ENCODE results near the gene LIPC. TPM values are rescaled to one million over a fixed set of nuclear protein-coding genes. Genes with fewer than 3 reads are reported as not detected.

Gene LIPC
- total and polyA plus RNA-seq, 10 of the 15 experiments (the other 5 are each of a cell fraction or from before 2014, with no cell fraction given): 0.06 to 0.31 (median 0.16) TPM; not detected in 1

- ChIA-PET POLR2A (no interaction called here), CTCF (interaction anchor here (0.5 kb wide), 1 partner anchor 253 kb away, joined by 3 read pairs; no protein-coding TSS in a partner anchor), RAD21 (ENCODE audit: unreplicated experiment) (no interaction called here), SMC1A (ENCODE audit: uncharacterized antibody, unreplicated experiment) (interaction anchor here (1.0 to 1.6 kb wide), 2 partner anchors 9 to 39 kb away, joined by 3 to 4 read pairs; no protein-coding TSS in a partner anchor)
- no peaks in the 10 kb centered on the region for H3K36me3 ChIP-seq (ENCODE audit: control insufficient read depth in 2 of 2, insufficient read depth in 2 of 2, low read length in 1 of 2)
- H3K4me3 ChIP-seq: no peak overlapping the region
- no peaks in the 10 kb centered on the region for H4K20me1 ChIP-seq (ENCODE audit: control insufficient read depth, insufficient read depth)
- H3K9ac ChIP-seq (ENCODE audit: control insufficient read depth, insufficient read depth, low read length): no peak overlapping the region
- no peaks in the 10 kb centered on the region for H3K79me2 ChIP-seq (ENCODE audit: control insufficient read depth, insufficient read depth, low read length)
- no TSS peak for BruUV-seq (replicated peaks)
- DNase-seq (ENCODE audit: low read depth, low spot score): no peak
- H3K4me1 ChIP-seq (ENCODE audit: control insufficient read depth, insufficient read depth, low read length): peaks cover 10% of the 10 kb centered on the region
- WGBS (ENCODE audit: insufficient coverage, insufficient replicate concordance, low lambda C conversion rate, missing lambda C conversion rate): 56% methylated on average over 4 of the region's 4 CpGs
- no peaks in the 10 kb centered on the region for H3K9me3 ChIP-seq (replicated peaks; ENCODE audit: control insufficient read depth, insufficient read depth, low read length)
- H2AFZ ChIP-seq (ENCODE audit: control insufficient read depth, low read depth, low read length): no peak overlapping the region
- no peak for TF ChIP-seq SREBF1 (IDR thresholded peaks at IDR 0.05; ENCODE audit: low read length)
- no peak for TF ChIP-seq NFXL1 (IDR thresholded peaks at IDR 0.05; ENCODE audit: borderline replicate concordance)
- no peak for TF ChIP-seq CREM (IDR thresholded peaks at IDR 0.05; ENCODE audit: low read depth)
- no peak for ATAC-seq
- in situ Hi-C loops (cut with MboI) (no loop called here), intact Hi-C loops (cut with micrococcal nuclease; ENCODE audit: unreplicated experiment) (no loop called here)
- H3K4me2 ChIP-seq (ENCODE audit: control insufficient read depth, insufficient read depth): no peak overlapping the region
- FAIRE-seq: no peak
- no peak overlapping the region for H3K27ac ChIP-seq (ENCODE audit: control insufficient read depth, insufficient read depth)
- H3K27me3 ChIP-seq (replicated peaks in 1 of 2; ENCODE audit: control insufficient read depth in 2 of 2, insufficient read depth in 2 of 2, low read length in 1 of 2): no peaks in the 10 kb centered on the region
Measured at GRCh38 chr15:58525991-58526421, 94.2 kb downstream of the LIPC start.

- ATAC-seq (no peak), FAIRE-seq (no peak), DNase-seq (ENCODE audit: low read depth, low spot score) (no peak)
- intact Hi-C loops (cut with micrococcal nuclease; ENCODE audit: unreplicated experiment): no loop called here
- WGBS (ENCODE audit: insufficient coverage, insufficient replicate concordance, low lambda C conversion rate, missing lambda C conversion rate): 48% methylated on average over 7 of the region's 7 CpGs
- H3K4me2 ChIP-seq (ENCODE audit: control insufficient read depth, insufficient read depth): no peak overlapping the region
- no peaks in the 10 kb centered on the region for H3K9me3 ChIP-seq (replicated peaks; ENCODE audit: control insufficient read depth, insufficient read depth, low read length)
- CTCF ChIA-PET: interaction anchor here (0.5 kb wide), 2 partner anchors 214 to 254 kb away, joined by 3 read pairs; no protein-coding TSS in a partner anchor
- BruUV-seq (replicated peaks): no TSS peak
- SMC1A ChIA-PET (ENCODE audit: uncharacterized antibody, unreplicated experiment): interaction anchor here (1.0 to 1.6 kb wide), 2 partner anchors 8 to 39 kb away, joined by 3 to 4 read pairs; no protein-coding TSS in a partner anchor
- no peak overlapping the region for H2AFZ ChIP-seq (ENCODE audit: control insufficient read depth, low read depth, low read length)
- no peaks in the 10 kb centered on the region for H3K36me3 ChIP-seq (ENCODE audit: control insufficient read depth in 2 of 2, insufficient read depth in 2 of 2, low read length in 1 of 2)
- H3K4me1 ChIP-seq (ENCODE audit: control insufficient read depth, insufficient read depth, low read length): peaks cover 3% of the 10 kb centered on the region; the same call in 1 of the 2 replicates
- no peaks in the 10 kb centered on the region for H4K20me1 ChIP-seq (ENCODE audit: control insufficient read depth, insufficient read depth)
- POLR2A ChIA-PET: no interaction called here
- in situ Hi-C loops (cut with MboI): no loop called here
- no peak overlapping the region for H3K9ac ChIP-seq (ENCODE audit: control insufficient read depth, insufficient read depth, low read length)
- no peaks in the 10 kb centered on the region for H3K27me3 ChIP-seq (replicated peaks in 1 of 2; ENCODE audit: control insufficient read depth in 2 of 2, insufficient read depth in 2 of 2, low read length in 1 of 2)
- H3K27ac ChIP-seq (ENCODE audit: control insufficient read depth, insufficient read depth): no peak overlapping the region
- H3K79me2 ChIP-seq (ENCODE audit: control insufficient read depth, insufficient read depth, low read length): no peaks in the 10 kb centered on the region
- no peak overlapping the region for H3K4me3 ChIP-seq
- RAD21 ChIA-PET (ENCODE audit: unreplicated experiment): no interaction called here
- TF ChIP-seq NBN (IDR thresholded peaks at IDR 0.05) (no peak), LARP7 (IDR thresholded peaks at IDR 0.05) (no peak), SPI1 (IDR thresholded peaks at IDR 0.05; ENCODE audit: borderline replicate concordance, insufficient read depth, low read depth, low read length) (no peak), NFIC (IDR thresholded peaks at IDR 0.05; ENCODE audit: low read depth, low read length) (no peak)
- TF ChIP-seq, protein P1, sequence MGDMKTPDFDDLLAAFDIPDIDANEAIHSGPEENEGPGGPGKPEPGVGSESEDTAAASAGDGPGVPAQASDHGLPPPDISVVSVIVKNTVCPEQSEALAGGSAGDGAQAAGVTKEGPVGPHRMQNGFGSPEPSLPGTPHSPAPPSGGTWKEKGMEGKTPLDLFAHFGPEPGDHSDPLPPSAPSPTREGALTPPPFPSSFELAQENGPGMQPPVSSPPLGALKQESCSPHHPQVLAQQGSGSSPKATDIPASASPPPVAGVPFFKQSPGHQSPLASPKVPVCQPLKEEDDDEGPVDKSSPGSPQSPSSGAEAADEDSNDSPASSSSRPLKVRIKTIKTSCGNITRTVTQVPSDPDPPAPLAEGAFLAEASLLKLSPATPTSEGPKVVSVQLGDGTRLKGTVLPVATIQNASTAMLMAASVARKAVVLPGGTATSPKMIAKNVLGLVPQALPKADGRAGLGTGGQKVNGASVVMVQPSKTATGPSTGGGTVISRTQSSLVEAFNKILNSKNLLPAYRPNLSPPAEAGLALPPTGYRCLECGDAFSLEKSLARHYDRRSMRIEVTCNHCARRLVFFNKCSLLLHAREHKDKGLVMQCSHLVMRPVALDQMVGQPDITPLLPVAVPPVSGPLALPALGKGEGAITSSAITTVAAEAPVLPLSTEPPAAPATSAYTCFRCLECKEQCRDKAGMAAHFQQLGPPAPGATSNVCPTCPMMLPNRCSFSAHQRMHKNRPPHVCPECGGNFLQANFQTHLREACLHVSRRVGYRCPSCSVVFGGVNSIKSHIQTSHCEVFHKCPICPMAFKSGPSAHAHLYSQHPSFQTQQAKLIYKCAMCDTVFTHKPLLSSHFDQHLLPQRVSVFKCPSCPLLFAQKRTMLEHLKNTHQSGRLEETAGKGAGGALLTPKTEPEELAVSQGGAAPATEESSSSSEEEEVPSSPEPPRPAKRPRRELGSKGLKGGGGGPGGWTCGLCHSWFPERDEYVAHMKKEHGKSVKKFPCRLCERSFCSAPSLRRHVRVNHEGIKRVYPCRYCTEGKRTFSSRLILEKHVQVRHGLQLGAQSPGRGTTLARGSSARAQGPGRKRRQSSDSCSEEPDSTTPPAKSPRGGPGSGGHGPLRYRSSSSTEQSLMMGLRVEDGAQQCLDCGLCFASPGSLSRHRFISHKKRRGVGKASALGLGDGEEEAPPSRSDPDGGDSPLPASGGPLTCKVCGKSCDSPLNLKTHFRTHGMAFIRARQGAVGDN (IDR thresholded peaks at IDR 0.05): no peak
- TF ChIP-seq, protein P2, sequence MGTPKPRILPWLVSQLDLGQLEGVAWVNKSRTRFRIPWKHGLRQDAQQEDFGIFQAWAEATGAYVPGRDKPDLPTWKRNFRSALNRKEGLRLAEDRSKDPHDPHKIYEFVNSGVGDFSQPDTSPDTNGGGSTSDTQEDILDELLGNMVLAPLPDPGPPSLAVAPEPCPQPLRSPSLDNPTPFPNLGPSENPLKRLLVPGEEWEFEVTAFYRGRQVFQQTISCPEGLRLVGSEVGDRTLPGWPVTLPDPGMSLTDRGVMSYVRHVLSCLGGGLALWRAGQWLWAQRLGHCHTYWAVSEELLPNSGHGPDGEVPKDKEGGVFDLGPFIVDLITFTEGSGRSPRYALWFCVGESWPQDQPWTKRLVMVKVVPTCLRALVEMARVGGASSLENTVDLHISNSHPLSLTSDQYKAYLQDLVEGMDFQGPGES (IDR thresholded peaks at IDR 0.05): no peak
Measured at GRCh38 chr15:58526647-58527192, 94.9 kb downstream of the LIPC start.

All from GM12878 (cell line).